Urinary bladder (tissue), 4 donors: ENCODE data around the gene ASB5. TPM values are rescaled to one million over a fixed set of nuclear protein-coding genes. Genes with fewer than 3 reads are reported as not detected.
A peak's percentile ranks its signal among the peaks of the same experiment; 100 is the strongest.
"Not testable (repeated sequence)": the region's sequence is repeated elsewhere in the genome, so short reads cannot be mapped to it uniquely, and the experiment has no call there.

Experiments used
- DNase-seq: peaks from one replicate; pipeline ENCODE4 v3.0.0-alpha.2; 2015; ENCODE audit errors: extremely low spot score
- H3K27ac ChIP-seq: one replicate; pipeline ENCODE4 v1.5.1; 2013; ENCODE audit warnings: low read depth, mild to moderate bottlenecking, moderate library complexity
- H3K36me3 ChIP-seq: one replicate; pipeline ENCODE4 v1.6.1; 2013; ENCODE audit warnings: mild to moderate bottlenecking, moderate library complexity; ENCODE audit not compliant: insufficient read depth
- H3K4me1 ChIP-seq: one replicate; pipeline ENCODE4 v1.6.1; 2013; ENCODE audit warnings: mild to moderate bottlenecking, moderate library complexity; ENCODE audit not compliant: insufficient read depth
- H3K4me3 ChIP-seq: one replicate; pipeline ENCODE4 v1.5.1; 2013; ENCODE audit warnings: low read depth, low read length
- WGBS: extraction: QIAGEN DNeasy Blood & Tissue Kit; methylation state at CpG from one replicate; pipeline ENCODE4 v1.1.7; 2013; 5-methylcytosine and 5-hydroxymethylcytosine counted together
- polyA plus RNA-seq: library from polyadenylated mRNA; stranded (reverse); fragments of 200-250 nt; gene quantifications from one replicate; pipeline ENCODE4 v1.2.3, GENCODE V29; 2013
- total RNA-seq: library from RNA; depleted of rRNA; stranded (reverse); fragments of >200 nt; gene quantifications from one replicate; pipeline ENCODE4 v1.2.3, GENCODE V29; 2014
- donor health status: healthy with polysubstance abuse.
- donor health status: healthy.

Gene ASB5
- total and polyA plus RNA-seq, 2 donors: 40.0 to 40.8 TPM

- Histone ChIP-seq H3K36me3 (no peaks in the 10 kb centered on the region), H3K4me1 (no peaks in the 10 kb centered on the region), H3K27ac (no peak overlapping the region), H3K4me3 (no peak overlapping the region)
- 90% methylated on average over 1 of the region's 1 CpG for WGBS
- DNase-seq: no peak
Observed at GRCh38 chr4:176293660-176294059, 24.6 kb upstream of the ASB5 start.

- WGBS: 90% methylated on average over 1 of the region's 1 CpG
- H3K27ac ChIP-seq: no peak overlapping the region
- no peak for DNase-seq
- H3K4me1 ChIP-seq: no peaks in the 10 kb centered on the region
- H3K36me3 ChIP-seq: no peaks in the 10 kb centered on the region
- H3K4me3 ChIP-seq: no peak overlapping the region
Observed at GRCh38 chr4:176292920-176293319, 23.9 kb upstream of the ASB5 start.

- Histone ChIP-seq H3K4me1 (no peaks in the 10 kb centered on the region), H3K4me3 (no peak overlapping the region), H3K36me3 (no peaks in the 10 kb centered on the region), H3K27ac (no peak overlapping the region)
- 89% methylated on average over 3 of the region's 3 CpGs for WGBS
- DNase-seq: no peak
Observed at GRCh38 chr4:176291748-176292147, 22.7 kb upstream of the ASB5 start.

- H3K36me3 ChIP-seq: no peaks in the 10 kb centered on the region
- H3K27ac ChIP-seq: no peak overlapping the region
- 88% methylated on average over 3 of the region's 3 CpGs for WGBS
- no peaks in the 10 kb centered on the region for H3K4me1 ChIP-seq
- H3K4me3 ChIP-seq: no peak overlapping the region
- DNase-seq: no peak
Observed at GRCh38 chr4:176290520-176290919, 21.5 kb upstream of the ASB5 start.

GRCh38 chr4:176289561-176289960 is 20.5 kb upstream of the ASB5 start:
- Histone ChIP-seq H3K4me3 (no peak overlapping the region), H3K27ac (no peak overlapping the region), H3K4me1 (no peaks in the 10 kb centered on the region), H3K36me3 (no peaks in the 10 kb centered on the region)
- WGBS: 84% methylated on average over 6 of the region's 6 CpGs
- DNase-seq: no peak

- Histone ChIP-seq H3K36me3 (no peaks in the 10 kb centered on the region), H3K27ac (no peak overlapping the region), H3K4me3 (no peak overlapping the region), H3K4me1 (no peaks in the 10 kb centered on the region)
- DNase-seq: no peak
Observed at GRCh38 chr4:176288020-176288419, 19.0 kb upstream of the ASB5 start.

GRCh38 chr4:176287546-176287945 is 18.5 kb upstream of the ASB5 start:
- no peak overlapping the region for H3K27ac ChIP-seq
- no peaks in the 10 kb centered on the region for H3K4me1 ChIP-seq
- DNase-seq: no peak
- H3K36me3 ChIP-seq: no peaks in the 10 kb centered on the region
- H3K4me3 ChIP-seq: no peak overlapping the region

- Histone ChIP-seq H3K36me3 (no peaks in the 10 kb centered on the region), H3K27ac (no peak overlapping the region), H3K4me3 (no peak overlapping the region), H3K4me1 (no peaks in the 10 kb centered on the region)
- WGBS: 37% methylated on average over 3 of the region's 3 CpGs
- DNase-seq: no peak
Observed at GRCh38 chr4:176286728-176287127, 17.7 kb upstream of the ASB5 start.

GRCh38 chr4:176279560-176279959 is 10.5 kb upstream of the ASB5 start:
- 96% methylated on average over 1 of the region's 1 CpG for WGBS

GRCh38 chr4:176277162-176277904 is 8.3 kb upstream of the ASB5 start:
- no peaks in the 10 kb centered on the region for H3K36me3 ChIP-seq
- H3K4me3 ChIP-seq: no peak overlapping the region
- 49% methylated on average over 13 of the region's 13 CpGs for WGBS
- no peak overlapping the region for H3K27ac ChIP-seq
- no peaks in the 10 kb centered on the region for H3K4me1 ChIP-seq
- DNase-seq: peak; percentile 2

More at GRCh38 chr4:176279560-176279959, 10.5 kb upstream of the ASB5 start:
- H3K27ac ChIP-seq, DNase-seq, H3K36me3 ChIP-seq, H3K4me1 ChIP-seq, H3K4me3 ChIP-seq: not testable (repeated sequence)

- no peaks in the 10 kb centered on the region for H3K36me3 ChIP-seq
- no peak overlapping the region for H3K27ac ChIP-seq
- H3K4me1 ChIP-seq: no peaks in the 10 kb centered on the region
- DNase-seq: no peak
- 72% methylated on average over 8 of the region's 8 CpGs for WGBS
- H3K4me3 ChIP-seq: no peak overlapping the region
Observed at GRCh38 chr4:176276710-176277109, 7.7 kb upstream of the ASB5 start.

GRCh38 chr4:176274441-176274840 is 5.4 kb upstream of the ASB5 start:
- Histone ChIP-seq H3K27ac (no peak overlapping the region), H3K36me3 (no peaks in the 10 kb centered on the region), H3K4me3 (no peak overlapping the region), H3K4me1 (no peaks in the 10 kb centered on the region)
- DNase-seq: no peak

- WGBS: 73% methylated on average over 4 of the region's 4 CpGs
- Histone ChIP-seq H3K4me3 (no peak overlapping the region), H3K27ac (no peak overlapping the region), H3K36me3 (no peaks in the 10 kb centered on the region), H3K4me1 (no peaks in the 10 kb centered on the region)
- DNase-seq: no peak
Observed at GRCh38 chr4:176273736-176274135, 4.7 kb upstream of the ASB5 start.

- H3K36me3 ChIP-seq: no peaks in the 10 kb centered on the region
- H3K27ac ChIP-seq: no peak overlapping the region
- 73% methylated on average over 3 of the region's 3 CpGs for WGBS
Observed at GRCh38 chr4:176272799-176273198, 3.8 kb upstream of the ASB5 start.

GRCh38 chr4:176271749-176272148 is 2.7 kb upstream of the ASB5 start:
- no peaks in the 10 kb centered on the region for H3K4me1 ChIP-seq
- H3K4me3 ChIP-seq: no peak overlapping the region
- no peak for DNase-seq
- 85% methylated on average over 3 of the region's 3 CpGs for WGBS
- no peaks in the 10 kb centered on the region for H3K36me3 ChIP-seq
- no peak overlapping the region for H3K27ac ChIP-seq

More at GRCh38 chr4:176272799-176273198, 3.8 kb upstream of the ASB5 start:
- no peaks in the 10 kb centered on the region for H3K4me1 ChIP-seq
- no peak for DNase-seq
- no peak overlapping the region for H3K4me3 ChIP-seq
